HG03060 (cell line): ENCODE data around the gene ANKRD60.

Experiments
- ATAC-seq: cut with Tn5 transposase; IDR thresholded peaks from one replicate; pipeline ENCODE4 v1.9.1; 2021; ENCODE audit warnings: low read depth, moderate number of reproducible peaks; ENCODE audit not compliant: unreplicated experiment

The ANKRD60 gene

GRCh38 chr20:58196402-58197184, 31.9 kb downstream of the ANKRD60 start:
- no peak for ATAC-seq

DNA sequence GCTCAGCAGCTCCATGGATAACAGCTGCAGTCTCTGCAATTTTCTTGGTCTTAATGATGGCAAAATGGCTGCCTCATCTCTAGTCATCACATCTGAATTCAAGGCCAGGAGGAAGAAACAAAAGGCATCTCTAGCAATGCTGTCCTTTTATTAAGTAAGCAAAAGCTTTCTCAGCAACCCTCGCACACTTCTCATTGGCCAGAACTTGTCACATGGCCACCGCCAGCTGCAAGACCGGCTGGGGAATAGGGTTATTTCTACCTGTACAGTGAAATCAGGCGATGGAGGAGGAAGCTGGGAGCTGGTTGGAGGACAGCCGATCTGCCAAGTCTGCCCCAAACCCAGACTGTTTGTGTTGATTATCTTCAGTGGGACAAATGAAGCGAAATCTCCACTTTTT, 33.4 kb downstream of the ANKRD60 start:
- no peak for ATAC-seq

GRCh38 chr20:58194175-58194791, 34.2 kb downstream of the ANKRD60 start:
- no peak for ATAC-seq

GRCh38 chr20:58192567-58192966, 35.9 kb downstream of the ANKRD60 start:
- no peak for ATAC-seq

DNA sequence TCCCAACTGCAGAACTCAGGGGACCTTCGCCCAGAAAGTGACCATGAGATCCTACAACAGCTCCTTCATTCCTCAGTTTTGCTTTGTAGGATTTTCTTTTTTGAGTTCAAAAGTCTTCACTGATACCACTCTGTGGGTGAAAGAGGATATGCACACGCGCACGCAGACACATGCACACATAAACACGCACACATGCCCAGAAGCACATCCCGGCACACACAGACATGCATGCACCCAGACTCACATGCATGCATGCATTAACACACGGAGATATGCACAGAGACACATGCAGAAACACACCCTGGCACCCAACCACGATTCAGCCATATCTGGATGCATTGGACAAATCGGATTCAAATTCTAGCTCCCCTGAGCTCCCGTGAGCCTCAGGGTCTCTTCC, 36.4 kb downstream of the ANKRD60 start:
- no peak for ATAC-seq

DNA sequence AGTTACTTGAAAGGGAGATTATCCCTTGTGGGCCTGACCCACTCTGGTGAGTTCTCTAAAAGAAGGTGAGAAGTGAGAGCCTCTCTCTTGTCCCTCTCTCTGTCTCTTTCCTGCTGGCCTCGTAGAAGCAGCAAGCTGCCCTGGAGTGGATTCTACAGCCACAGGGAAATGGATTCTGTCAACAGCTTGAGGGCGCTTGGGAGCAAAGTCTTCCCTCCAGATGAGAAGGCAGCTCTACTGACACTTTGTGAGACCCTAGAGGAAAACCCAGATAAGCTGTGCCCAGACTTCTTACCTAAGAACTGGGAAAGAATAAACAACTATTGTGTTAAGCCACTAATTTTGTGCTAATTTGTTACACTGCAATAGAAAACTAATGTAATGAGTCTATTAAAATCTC, 39.9 kb downstream of the ANKRD60 start:
- no peak for ATAC-seq

DNA sequence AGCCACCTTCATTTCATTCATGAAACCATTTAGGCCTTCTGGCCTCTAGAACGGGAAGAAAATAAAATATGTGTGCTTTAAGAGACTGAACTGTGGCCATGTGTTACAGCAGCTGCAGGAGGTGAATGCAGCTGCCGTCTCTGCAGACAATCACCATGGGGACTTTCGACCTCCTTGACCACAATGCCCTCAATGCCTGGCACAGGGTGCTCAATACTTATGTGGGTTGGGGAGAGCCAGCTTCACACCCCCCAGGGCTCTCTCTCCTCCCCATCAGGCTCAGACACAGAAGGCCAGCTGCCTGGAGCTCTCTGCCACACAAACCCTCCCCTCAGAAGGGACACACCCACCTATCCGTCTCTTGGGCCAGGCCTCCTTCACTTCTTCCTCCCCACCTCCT, 43.5 kb downstream of the ANKRD60 start:
- no peak for ATAC-seq

- ATAC-seq, result no peak
Observed at GRCh38 chr20:58184063-58184462, 44.4 kb downstream of the ANKRD60 start.

DNA sequence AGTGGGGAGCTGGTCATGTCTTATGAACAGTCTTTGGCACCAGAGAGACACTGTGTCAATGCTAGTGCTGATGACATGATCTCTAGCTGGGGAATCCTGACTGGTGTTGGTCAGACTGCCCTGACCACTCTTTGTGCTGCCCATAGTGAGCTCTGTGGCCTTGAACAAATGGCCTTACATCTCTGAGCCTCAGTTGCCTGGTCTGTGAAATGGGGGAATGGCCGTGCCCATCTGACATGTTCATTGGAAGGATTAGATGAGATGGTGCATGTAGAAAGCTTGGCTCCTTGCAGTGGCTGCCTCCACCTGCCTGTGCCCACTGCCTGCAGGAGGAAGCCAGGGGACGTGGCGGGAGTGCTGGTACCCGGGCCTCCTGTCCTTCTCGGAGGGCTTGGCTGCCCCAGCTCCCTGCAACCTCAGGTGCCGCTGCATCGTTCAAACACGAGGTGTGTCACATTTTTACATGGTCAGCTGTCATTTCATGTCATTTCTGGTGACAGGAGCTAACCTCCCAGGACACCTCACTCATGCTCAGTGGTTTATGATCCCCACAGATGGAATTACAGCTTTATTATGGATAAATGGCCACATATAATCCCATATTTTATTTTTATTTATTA, 45.8 kb downstream of the ANKRD60 start:
- ATAC-seq, result no peak

DNA sequence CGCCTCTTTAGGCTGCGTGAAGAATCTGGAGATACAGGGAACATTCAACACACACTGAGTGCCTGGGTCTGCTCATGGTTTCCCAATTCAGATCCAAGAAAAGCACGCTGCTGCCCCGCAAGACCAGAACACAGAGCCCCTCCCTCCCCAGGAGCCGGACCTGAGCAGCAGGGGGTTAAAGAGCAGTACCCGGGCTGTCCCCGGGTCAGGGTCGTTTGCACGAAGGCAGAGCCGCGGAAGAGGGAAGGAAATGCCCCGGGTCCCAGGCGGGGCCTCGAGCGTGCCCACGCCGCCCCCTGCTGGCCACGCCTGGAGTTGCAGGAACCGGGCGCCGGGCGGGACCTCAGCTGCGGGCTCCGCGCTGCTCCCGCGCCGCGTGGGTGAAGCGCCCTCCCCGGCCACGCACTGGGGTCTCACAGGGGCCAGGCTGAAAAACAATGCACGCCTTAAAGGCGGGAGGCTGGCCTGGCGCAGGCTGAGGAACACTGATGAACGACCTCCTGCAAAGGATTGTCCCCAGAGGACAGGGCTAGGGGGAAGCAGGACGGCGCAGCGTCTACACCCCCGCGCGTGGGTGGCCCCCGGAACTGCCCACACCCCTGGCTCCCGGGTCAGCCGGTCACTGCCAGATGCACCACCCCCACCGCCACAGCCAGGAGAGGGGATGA, 48.9 kb downstream of the ANKRD60 start:
- no peak for ATAC-seq

- ATAC-seq, result no peak
Observed at GRCh38 chr20:58179083-58179431, 49.4 kb downstream of the ANKRD60 start.

DNA sequence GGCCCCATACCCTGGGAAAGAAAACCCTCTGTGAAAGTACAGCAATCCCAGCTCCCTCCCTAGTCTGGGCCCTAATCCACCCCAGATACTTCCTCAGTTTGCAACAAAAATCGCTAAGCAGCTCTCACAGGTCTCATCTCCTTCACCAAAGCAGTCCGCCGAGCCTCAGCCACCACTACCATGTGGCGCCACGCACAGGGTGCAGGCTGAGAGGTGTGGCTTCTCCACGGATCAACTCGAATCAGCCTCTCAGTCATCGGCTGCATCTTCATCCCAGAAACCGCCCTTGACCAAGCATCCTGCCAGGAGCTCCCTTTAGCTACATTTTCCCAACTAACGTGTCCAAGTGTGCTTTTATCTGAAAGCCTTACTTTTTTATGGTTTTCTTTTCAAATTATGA, 50.7 kb downstream of the ANKRD60 start:
- no peak for ATAC-seq

- no peak for ATAC-seq
Observed at GRCh38 chr20:58175836-58176235, 52.6 kb downstream of the ANKRD60 start.

DNA sequence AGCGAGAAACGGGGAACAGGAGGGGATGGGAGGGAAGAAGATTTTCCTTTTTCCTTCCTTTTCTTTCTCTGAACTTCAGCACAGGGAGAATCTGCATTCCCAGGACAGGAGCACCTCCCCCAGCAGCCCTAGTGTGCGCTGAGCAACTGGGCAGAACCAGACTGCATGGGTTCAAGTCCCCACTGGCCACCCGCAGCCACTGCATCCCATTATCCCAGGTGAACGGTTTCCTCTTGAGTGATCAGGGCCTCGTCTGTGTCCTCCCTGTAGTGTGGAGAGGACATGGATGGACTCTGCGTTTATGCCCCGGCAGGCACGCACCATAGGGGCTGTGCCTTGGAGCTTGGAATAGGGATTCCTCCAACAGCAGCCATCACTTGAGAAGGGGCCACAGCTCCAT, 53.0 kb downstream of the ANKRD60 start:
- no peak for ATAC-seq

DNA sequence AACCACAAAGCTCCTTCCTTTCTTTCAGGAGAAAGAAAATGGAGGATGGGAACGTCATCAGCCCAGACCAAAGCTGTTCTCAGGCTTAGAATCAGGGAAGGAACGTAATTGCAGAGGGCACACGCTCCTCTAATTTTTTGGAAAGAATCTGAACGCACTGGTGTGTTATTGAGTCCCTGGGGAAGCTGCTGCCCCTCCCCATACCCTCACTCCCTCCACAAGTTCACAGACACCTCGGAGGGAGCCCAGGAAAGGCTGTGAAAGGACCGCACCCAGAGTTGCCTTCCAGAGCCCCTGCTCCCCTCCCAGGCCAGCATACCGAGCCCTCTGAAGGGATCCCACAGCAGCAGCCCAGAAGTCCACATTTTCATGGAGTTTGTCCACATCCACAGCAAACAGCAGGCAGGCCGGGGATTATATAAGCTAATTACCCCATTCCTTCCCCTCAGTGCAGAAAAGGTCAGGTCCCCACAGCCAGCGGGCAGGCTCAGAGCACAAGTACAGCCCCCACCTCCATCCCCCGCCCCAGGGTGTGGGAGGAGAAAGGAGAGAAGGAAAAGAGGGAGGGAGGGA, 53.7 kb downstream of the ANKRD60 start:
- no peak for ATAC-seq

DNA sequence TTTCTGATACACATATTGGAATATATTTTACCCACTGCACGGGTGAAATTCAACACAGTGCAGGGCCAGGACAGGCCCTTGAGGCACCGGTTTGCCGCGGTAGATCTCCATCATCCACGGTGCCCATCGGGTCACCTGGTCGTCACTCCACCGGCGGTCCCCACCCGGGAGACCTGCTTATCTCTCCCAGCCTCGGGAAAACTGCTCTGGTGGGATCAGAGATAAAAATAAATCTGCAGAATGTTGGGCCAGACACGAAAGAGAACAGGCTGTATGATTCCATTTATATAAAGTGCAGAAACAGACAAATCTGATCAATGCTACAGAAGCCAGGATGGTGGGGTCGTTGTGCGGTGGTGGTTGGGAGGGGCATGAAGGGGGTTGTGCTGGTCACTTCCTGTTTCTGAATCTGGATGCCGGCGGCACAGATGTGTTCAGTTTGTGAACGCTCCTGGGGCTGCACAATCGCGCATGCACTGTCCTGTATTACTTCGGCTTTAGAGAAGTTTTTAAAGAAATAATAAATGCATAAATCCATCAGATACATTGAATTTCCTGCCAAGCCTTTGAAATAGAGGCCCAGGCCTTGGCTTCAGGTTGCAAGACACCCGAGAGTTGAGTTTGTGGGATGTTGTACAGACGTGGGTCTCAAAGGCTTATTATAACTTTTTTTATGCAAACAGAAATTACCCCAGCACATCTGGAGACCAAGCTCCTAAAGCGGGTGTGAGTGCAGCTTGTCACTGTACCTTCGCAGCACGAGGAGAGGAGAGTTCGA, 54.3 kb downstream of the ANKRD60 start:
- ATAC-seq, result no peak

DNA sequence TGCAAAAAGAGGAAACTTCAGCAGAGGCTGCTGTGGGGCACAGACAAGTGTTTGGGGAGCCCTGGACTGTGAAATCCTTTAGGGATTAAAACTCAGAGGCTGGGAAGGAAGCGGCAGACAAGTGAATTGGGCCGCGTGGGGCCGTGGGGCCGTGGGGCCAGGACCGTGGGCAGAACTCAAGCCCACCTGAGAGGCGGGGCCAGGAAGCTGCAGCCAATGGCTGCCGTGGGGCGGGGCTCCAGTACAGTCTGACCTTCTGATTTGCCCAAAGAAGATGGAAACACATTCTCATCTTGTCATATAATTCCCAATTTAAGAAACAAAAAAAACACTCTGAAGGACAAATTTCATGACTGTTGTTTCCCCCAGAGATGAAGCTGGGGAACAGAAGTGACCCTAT, 55.4 kb downstream of the ANKRD60 start:
- no peak for ATAC-seq

- no peak for ATAC-seq
Observed at GRCh38 chr20:58171796-58172425, 56.5 kb downstream of the ANKRD60 start.

DNA sequence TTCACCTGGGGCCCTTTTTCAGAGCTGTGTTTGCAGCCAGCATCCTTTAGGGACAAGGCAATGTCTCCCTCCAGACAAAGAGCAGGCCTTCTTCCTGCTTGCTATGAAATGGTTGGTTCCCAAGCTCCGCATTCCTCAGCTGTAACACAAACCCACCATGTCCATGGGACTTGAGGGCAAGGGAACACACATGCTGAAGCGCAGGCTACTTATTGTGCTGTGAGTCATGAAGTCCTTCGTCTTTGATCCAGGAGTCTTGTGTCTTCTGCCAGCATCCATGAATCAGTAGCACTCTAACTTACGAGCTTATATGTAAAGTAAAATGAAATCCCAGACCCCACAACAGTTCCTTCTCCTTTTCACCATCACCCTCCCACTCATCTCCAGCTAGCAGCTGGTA, 59.0 kb downstream of the ANKRD60 start:
- ATAC-seq, result no peak

- no peak for ATAC-seq
Observed at GRCh38 chr20:58168843-58169242, 59.6 kb downstream of the ANKRD60 start.
